ENCODE results near the gene NAPSA. TPM values are rescaled to one million over a fixed set of nuclear protein-coding genes. Genes with fewer than 3 reads are reported as not detected.

NAPSA gene
- total and polyA plus RNA-seq, 9 of the 15 experiments (the other 6 are each of a cell fraction or from before 2014, with no cell fraction given) = 0.25 to 1.9 (median 0.69) TPM

GRCh38 chr19:50376166-50377050, 11.0 kb upstream of the NAPSA start, which contains the start of gene NR1H2 (continued):
- TF ChIP-seq SMAD1 (IDR thresholded peaks at IDR 0.05; ENCODE audit: low read depth, low read length, partially characterized antibody) = peak; percentile 75
- peak; percentile 82 for TF ChIP-seq GTF2F1 (IDR thresholded peaks at IDR 0.05; ENCODE audit: low read depth, low read length)
- TF ChIP-seq EWSR1 (IDR thresholded peaks at IDR 0.05; ENCODE audit: borderline replicate concordance, low read depth, partially characterized antibody) = no peak
- TF ChIP-seq SRSF3 (IDR thresholded peaks at IDR 0.05; ENCODE audit: insufficient read depth, low read length) = 0 out of 2 replicates have a peak, but pooled peaks have one; percentile 81
- no peak for TF ChIP-seq ZNF232 (CRISPR knock-in tag; IDR thresholded peaks at IDR 0.05)
- TF ChIP-seq RNF2 (IDR thresholded peaks at IDR 0.05) = 0 out of 2 replicates have a peak, but pooled peaks have one; percentile 22
- peak; percentile 80 for TF ChIP-seq POLR2B (IDR thresholded peaks at IDR 0.05; ENCODE audit: low read depth, partially characterized antibody)
- no peak for TF ChIP-seq BRCA1 (IDR thresholded peaks at IDR 0.05)
- no peak for TF ChIP-seq BRCA1 (CRISPR knock-in tag; IDR thresholded peaks at IDR 0.05)
- no peak for TF ChIP-seq SNIP1 (IDR thresholded peaks at IDR 0.05; ENCODE audit: low read depth)
- 0 out of 2 replicates have a peak, but pooled peaks have one; percentile 69 for TF ChIP-seq ZNF212 (CRISPR knock-in tag; IDR thresholded peaks at IDR 0.05)
- no peak for TF ChIP-seq ZNF124 (CRISPR knock-in tag; IDR thresholded peaks at IDR 0.05)
- TF ChIP-seq PHB2 (IDR thresholded peaks at IDR 0.05; ENCODE audit: low read depth) = no peak
- TF ChIP-seq STAT6 (CRISPR knock-in tag; IDR thresholded peaks at IDR 0.05) = no peak
- 0 out of 2 replicates have a peak, but pooled peaks have one; percentile 8 for TF ChIP-seq SMARCE1 (IDR thresholded peaks at IDR 0.05)
- TF ChIP-seq ZMIZ1 (IDR thresholded peaks at IDR 0.05; ENCODE audit: low read depth in 2 of 2, low read length in 2 of 2) = no peak; a peak in 2 of 4 replicates
- TF ChIP-seq DPF2 (IDR thresholded peaks at IDR 0.05) = peak; percentile 38
- peak; percentile 67 to 76 for TF ChIP-seq SIX5 (IDR thresholded peaks at IDR 0.05; ENCODE audit: borderline replicate concordance in 1 of 2, insufficient read depth in 1 of 2, low read depth in 1 of 2, low read length in 2 of 2)
- no peak for TF ChIP-seq HNRNPK (IDR thresholded peaks at IDR 0.05; ENCODE audit: low read depth, low read length, poor library complexity, severe bottlenecking)
- no peak for TF ChIP-seq ELK3 (CRISPR knock-in tag; IDR thresholded peaks at IDR 0.05)
- peak; percentile 3; the same call in 1 of the 2 replicates for TF ChIP-seq TAL1 (IDR thresholded peaks at IDR 0.05)
- TF ChIP-seq ZBED1 (IDR thresholded peaks at IDR 0.05) = no peak
- no peak for TF ChIP-seq MAFF (IDR thresholded peaks at IDR 0.05; ENCODE audit: low read length)

Data from K562 (cell line).